OCI-M2 (cell line): ENCODE measurements around the gene OLAH.

Experiments
- DNase-seq: peaks from one replicate; lab custom pipeline; 2025; ENCODE audit not compliant: unreplicated experiment; lab: John Stamatoyannopoulos, UW

OLAH gene

GRCh38 chr10:15068802-15069201 lies 25.1 kb downstream of the OLAH start:
- DNase-seq = no peak

DNA sequence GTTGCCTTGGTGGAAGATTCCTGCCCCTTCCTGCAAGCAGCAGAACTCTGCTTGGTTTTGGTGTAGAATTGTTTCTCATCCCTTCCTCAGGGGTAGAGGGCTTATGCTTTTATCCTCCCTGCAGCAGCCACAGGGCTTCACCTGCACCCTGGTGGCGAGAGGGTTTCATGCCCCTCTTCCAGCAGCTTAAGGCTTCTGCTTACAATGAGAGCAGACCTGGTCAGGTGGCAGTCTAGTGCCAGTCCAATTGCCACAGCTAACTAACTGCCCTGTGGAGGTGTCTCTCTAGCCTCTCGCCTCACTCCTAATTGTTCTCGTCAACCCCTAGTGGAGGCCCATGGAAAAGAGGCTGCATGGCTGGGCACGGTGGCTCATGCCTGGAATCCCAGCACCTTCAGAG lies 25.5 kb downstream of the OLAH start:
- DNase-seq = no peak

DNA sequence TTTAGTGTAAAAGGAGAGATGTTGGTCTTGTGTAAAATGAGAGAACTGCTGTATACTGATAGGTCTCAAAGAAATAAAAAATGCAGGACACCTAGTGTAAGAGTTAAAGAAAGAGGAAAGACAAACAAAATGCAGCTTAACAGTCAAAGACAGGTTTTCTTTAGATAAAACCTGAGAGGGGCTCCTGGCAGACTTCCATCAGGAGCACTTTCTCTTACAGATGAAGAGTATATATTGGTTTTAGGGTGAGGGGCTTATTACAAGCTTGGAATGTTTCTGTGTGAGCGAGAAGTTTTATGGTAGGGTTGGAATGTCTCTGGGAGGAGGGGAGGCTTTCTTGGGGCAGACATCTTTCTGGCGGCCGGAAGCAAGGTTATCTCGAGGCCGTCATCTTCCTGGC lies 28.6 kb downstream of the OLAH start:
- DNase-seq = no peak

DNA sequence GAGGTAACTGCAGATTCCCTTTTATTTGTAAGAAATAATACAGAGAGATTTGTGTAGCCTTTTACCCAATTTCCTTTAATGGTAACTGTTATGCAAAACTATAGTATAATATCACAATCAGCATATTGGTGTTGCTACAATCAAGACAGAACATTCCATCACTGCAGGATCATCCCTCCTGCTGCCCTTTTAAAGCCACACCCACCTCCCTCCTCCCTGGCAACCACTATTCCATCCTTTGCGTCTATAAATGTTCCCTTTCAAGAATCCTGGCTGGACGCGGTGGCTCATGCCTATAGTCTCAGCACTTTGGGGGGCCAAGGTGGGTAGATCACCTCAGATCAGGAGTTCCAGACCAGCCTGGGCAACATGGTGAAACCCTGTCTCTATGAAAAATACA lies 31.7 kb downstream of the OLAH start:
- DNase-seq = no peak

DNA sequence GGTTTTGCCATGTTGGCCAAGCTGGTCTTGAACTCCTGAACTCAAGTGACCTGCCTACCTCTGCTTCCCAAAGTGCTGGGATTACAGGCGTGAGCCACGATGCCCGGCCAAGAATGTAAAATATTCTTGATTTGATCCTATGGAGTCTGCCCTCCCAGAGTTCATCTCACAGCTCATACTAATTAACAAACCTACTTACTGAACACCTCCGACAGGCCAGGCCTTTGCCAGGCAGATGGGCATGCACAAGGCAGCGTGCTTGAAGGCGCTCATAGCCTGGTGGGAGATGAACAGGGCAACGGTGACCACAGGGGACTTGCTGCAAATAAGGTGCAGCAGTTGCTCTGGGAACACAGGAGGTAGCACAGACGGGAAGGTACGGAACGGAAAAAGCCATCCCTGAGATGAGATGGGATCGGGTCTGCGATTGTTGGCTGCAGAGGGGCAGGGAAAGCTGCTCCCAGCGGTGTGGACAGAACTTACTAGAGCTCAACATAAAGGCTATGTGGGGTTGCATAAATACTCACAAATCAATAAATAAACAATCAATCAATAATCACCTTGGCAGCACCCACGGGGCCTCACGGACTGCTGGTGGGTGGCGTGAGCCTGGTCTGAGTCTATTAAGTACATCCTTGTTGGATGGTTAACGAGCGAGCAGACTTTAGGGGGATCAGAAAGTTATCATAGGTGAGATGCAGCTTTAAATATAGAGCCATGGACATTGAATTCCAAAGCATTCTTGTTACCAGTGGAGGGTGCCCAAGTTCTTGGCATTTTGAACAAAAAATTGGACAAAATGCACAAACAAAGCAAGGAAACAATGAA lies 40.1 kb downstream of the OLAH start:
- no peak for DNase-seq

GRCh38 chr10:15084502-15084922 lies 40.8 kb downstream of the OLAH start:
- no peak for DNase-seq

DNA sequence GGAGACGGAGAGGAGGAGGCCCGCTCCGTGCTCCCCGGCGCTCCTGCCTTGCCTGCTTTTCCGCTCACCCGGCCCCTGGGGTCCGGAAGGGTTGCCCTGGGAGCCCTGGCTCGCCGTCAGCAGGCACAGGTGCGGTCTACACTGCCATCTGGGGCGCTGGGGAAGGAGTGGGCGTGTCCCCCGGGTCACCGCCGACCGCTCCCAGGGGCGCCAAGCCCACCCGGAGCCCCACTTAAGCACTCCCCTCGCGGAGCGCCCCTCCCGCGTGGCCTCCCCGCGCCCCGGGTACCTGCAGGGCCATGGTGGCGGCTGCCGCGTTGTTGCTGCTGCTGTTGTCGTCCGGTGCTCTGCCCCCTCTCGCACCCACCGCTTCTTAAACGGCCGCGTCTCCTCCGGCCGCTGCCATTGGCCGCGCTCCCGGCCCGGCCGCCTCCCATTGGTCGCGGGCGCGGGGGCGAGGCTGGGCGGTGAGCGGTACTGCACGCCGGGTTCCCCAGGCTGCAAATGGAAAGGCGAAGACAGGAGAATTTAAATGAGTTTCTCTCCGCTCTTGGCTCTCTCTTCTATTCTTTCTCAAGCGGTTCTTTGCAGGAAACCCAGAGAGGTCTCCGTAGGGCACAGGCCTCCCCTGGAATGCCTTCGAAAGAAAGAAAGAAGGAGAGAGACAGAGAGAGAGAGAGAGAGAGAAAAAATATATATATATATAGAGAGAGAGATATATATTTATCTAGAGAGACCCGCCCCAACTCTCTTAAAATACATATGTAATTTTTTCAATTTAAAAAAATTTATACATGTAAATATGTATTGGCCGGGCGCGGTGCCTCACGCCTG lies 44.9 kb downstream of the OLAH start, which contains the start of gene ACBD7:
TSS of gene ACBD7 (minus strand) at position 349 of the 834 bp plus-strand sequence. CDS start at position 301, 48 bp downstream.
- DNase-seq = no peak

GRCh38 chr10:15091418-15091817 lies 47.7 kb downstream of the OLAH start:
- no peak for DNase-seq

DNA sequence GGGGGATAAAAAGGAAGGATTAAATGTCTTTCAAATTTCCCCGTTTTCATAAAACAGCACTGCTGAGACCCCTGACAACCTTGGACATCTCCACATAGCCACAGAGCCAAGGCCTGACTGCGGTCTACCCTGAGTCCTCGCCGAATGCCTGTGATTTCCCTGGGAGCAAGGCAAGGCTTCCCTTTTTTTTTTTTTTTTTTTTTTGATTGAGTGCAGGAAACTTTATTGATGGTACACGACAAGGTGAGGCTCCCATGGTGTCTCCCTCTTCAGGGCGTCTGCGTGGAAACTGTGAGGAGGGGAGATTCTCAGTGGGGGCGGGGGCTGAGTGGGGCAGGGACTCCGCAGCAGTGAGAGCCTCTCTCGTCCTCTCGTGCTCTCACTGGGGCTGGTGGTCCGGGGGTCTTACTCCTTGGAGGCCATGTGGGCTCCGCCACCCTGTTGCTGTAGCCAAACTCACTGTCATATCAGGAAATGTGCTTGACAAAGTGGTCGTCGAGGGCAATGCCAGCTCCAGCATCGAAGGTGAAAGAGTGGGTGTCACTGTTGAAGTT lies 49.2 kb downstream of the OLAH start:
- DNase-seq = no peak

- DNase-seq = no peak
Observed at GRCh38 chr10:15096661-15097010, 52.9 kb downstream of the OLAH start.

- DNase-seq = peak; percentile 77
Observed at GRCh38 chr10:15097011-15097812, 53.5 kb downstream of the OLAH start, which contains the start of gene RPP38. Gene RPP38, plus strand, starts transcription at chr10:15097355. Its CDS starts 5,960 bp downstream, at chr10:15103315.

DNA sequence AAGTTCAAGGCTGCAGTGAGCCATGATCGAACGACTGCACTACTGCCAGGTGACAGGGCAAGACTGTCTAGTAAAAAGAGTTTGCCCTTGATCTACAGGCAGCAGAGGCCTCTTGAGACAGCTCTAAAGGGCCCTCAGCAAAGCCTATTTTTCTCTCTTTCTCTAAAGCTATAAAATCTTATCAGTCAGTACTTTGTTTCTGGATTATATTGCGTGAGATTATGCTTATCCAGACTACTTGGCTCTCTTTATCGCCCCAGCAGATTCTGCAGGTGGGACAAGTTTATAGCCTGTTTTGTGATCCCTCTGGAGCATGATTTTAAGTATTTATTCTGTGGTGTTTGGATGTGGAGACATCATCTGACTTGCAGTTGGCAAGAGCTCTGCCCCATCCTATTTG lies 56.1 kb downstream of the OLAH start:
- DNase-seq = no peak

GRCh38 chr10:15103513-15103912 lies 59.8 kb downstream of the OLAH start:
- DNase-seq = no peak

DNA sequence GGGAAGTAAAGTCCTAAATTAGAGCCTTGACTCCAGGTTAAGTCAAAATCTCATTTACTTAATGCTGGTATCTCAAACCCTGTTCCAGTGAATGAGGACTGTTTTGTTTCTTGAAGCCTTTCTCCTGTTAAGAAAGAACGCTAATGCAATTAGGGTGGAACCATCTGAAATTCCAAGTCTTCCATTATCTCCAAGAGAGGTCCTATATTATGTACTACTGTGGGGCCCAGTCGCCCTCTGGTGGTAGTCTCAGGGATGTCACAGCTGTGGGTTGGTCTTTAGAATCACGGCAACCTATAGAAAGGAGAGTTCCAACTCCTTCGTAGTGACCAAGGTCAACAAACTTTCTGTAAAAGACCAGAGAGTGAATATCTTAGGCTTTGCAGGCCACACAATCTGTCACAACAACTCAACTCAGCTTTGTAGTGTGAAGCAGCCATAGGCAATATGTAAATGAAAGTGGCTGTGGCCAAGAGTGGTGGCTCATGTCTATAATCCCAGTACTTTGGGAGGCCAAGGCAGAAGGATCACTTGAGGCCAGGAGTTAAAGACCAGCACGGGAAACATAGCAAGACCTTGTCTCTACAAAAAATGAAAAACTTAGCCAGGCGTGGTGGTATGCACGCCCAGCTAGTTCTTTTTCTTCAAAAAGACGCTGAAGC lies 62.7 kb downstream of the OLAH start:
- peak; percentile 15 for DNase-seq

DNA sequence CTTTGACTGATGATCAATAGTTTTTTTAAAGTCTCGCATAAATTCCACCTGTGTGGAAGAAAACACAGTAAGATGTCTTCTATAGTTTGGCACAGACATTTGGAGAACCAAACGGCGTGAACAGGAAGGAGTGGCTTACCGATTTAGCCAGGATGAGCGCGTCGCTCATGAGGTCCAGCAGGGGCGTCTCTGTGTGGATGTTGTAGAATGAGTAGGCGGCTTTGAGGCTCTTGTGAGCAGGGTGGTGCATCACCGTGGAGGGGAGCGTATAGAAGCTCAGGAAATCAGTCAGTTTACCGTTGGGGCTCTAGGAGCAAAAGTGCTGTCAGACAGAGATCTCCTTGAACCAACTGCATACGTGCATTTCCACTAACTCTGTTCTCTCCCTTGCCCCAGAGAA lies 68.9 kb downstream of the OLAH start:
- DNase-seq = no peak

DNA sequence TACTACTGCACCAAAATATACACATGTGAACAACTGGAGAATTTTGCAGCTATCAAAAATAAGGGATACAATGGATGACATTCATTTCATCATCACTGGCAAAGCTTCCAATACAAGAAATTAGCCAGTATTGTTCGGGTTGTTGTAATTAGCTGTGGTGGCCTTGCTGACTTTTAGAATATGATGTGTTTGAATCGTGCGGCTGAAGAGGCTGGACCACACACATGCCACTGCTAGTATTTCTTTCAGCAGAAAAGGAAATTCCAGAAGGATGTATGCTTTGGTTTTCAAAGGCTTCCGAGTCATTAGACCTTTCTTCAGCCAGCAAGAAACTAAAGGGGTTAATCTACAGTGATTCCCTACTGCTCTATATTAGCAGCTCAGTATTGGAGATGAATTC lies 70.0 kb downstream of the OLAH start:
- DNase-seq = no peak

GRCh38 chr10:15116225-15116624 lies 72.5 kb downstream of the OLAH start:
- DNase-seq = no peak

DNA sequence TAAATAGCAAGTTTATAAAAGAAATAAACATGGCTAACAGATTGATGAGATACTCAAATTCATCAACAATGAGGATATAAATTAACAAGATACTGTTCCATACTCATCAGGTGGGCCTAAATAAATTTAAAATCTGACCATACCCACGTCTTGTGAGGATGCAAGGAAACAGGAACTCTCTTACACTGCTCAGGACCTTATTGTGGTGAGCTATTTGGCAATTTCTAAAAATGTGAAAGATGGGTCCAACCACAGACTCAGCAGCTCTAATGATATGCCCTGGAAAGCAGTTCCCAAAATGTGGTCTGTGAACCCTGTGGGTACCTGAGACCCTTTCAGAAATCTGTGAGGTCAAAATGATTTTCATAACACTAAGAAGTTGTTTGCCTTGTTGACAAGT lies 74.9 kb downstream of the OLAH start:
- DNase-seq = no peak

- no peak for DNase-seq
Observed at GRCh38 chr10:15120523-15120922, 76.8 kb downstream of the OLAH start.

- no peak for DNase-seq
Observed at GRCh38 chr10:15121707-15122106, 78.0 kb downstream of the OLAH start.
